Prostate gland (tissue), 2 donors: ENCODE measurements around the gene ENPP7. TPM values are rescaled to one million over a fixed set of nuclear protein-coding genes. Genes with fewer than 3 reads are reported as not detected.
A peak's percentile ranks its signal among the peaks of the same experiment; 100 is the strongest.

Experiments
- DNase-seq: peaks from one replicate; pipeline ENCODE4 v3.0.0-alpha.2; 2019; ENCODE audit warnings: low spot score
- H3K27ac ChIP-seq, 2 donors: fragments of 200-600 bp; sonication (generic); 2 replicates each; pipeline ENCODE4 v1.5.1; 2017 to 2019
- H3K27me3 ChIP-seq: fragments of 200-600 bp; sonication (generic); replicated peaks from 2 replicates; pipeline ENCODE4 v1.5.1; 2019; ENCODE audit not compliant: insufficient read depth
- H3K36me3 ChIP-seq, 2 donors: fragments of 200-600 bp; sonication (generic); 1 replicate in 1 of 2; 2 replicates in 1 of 2; pipeline versions ENCODE4 v1.5.1 to v1.8.1; 2017 to 2019
- H3K4me1 ChIP-seq: fragments of 200-600 bp; sonication (generic); replicated peaks from 2 replicates; pipeline ENCODE4 v1.5.1; 2019
- H3K4me3 ChIP-seq, 2 donors: fragments of 200-600 bp; sonication (generic); 2 replicates each; pipeline ENCODE4 v1.5.1; 2017 to 2019
- H3K9me3 ChIP-seq: fragments of 200-600 bp; sonication (generic); 2 replicates; pipeline ENCODE4 v1.5.1; 2017
- POLR2A ChIP-seq: fragments of 450-650 bp; IDR thresholded peaks from one replicate; pipeline ENCODE4 v1.6.1; 2016; ENCODE audit warnings: antibody characterized with exemption, mild to moderate bottlenecking
- POLR2AphosphoS5 ChIP-seq: sonication (generic); formaldehyde crosslinking; IDR thresholded peaks from one replicate; pipeline ENCODE4 v1.6.1; 2017; ENCODE audit warnings: antibody characterized with exemption
- WGBS: methylation state at CpG from one replicate; pipeline ENCODE4 v1.1.5; 2018; 5-methylcytosine and 5-hydroxymethylcytosine counted together
- intact Hi-C: fragments of 100-400 bp; cut with DNase I; formaldehyde crosslinking; loops from one replicate; pipeline ENCODE4 v1.14.2; 2022
- total RNA-seq, 2 donors: library from RNA; depleted of rRNA; stranded (reverse); fragments of >200 nt; gene quantifications; one replicate each; pipeline ENCODE4 v1.1.0, GENCODE V29; 2016
- TF ChIP-seq, protein P1 (sequence below), 4 experiments: fragments of 200-600 bp in 2 of 4; fragments of 450-650 bp in 2 of 4; sonication (generic) in 2 of 4; IDR thresholded peaks; 1 replicate in 3 of 4; 2 replicates in 1 of 4; pipeline ENCODE4 v1.5.1; 2016 to 2019; ENCODE audit warnings: antibody characterized with exemption in 4 of 4, mild to moderate bottlenecking in 2 of 4, moderate library complexity in 2 of 4

ENPP7 gene
- total RNA-seq, 2 donors from 2014 or later = not detected

DNA sequence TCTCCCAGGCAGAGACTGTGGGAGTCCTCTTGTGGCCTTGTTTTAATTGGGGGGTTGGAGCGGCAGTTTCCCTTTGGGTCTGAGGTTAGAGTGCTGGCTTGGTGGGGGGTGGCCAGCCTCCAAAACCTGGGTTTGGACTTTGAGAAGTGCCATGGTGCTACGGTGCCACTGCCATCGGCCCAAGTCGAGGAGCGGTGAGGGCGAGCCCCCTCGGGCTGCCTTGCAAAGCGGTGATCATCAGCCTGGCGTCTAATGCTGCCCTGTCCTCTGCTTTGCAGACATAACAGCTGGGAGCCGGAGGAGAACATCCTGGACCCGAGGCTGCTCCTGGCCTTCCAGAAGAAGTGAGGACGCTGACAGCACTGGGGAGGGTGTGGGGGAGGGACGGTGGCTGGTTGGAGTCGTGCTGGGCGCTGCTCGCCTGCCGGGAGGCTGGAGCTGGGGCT, 48.4 kb downstream of the ENPP7 start:
- H3K27ac ChIP-seq = no peak overlapping the region
- peaks cover 7% of the 10 kb centered on the region for H3K4me1 ChIP-seq
- intact Hi-C loops = no loop called here
- DNase-seq = no peak
- no peaks in the 10 kb centered on the region for H3K36me3 ChIP-seq
- 33% methylated on average over 17 of the region's 17 CpGs for WGBS
- H3K27me3 ChIP-seq = peaks cover 5% of the 10 kb centered on the region
- no peaks in the 10 kb centered on the region for H3K9me3 ChIP-seq
- no peak overlapping the region for H3K4me3 ChIP-seq
- TF ChIP-seq POLR2AphosphoS5 = no peak

DNA sequence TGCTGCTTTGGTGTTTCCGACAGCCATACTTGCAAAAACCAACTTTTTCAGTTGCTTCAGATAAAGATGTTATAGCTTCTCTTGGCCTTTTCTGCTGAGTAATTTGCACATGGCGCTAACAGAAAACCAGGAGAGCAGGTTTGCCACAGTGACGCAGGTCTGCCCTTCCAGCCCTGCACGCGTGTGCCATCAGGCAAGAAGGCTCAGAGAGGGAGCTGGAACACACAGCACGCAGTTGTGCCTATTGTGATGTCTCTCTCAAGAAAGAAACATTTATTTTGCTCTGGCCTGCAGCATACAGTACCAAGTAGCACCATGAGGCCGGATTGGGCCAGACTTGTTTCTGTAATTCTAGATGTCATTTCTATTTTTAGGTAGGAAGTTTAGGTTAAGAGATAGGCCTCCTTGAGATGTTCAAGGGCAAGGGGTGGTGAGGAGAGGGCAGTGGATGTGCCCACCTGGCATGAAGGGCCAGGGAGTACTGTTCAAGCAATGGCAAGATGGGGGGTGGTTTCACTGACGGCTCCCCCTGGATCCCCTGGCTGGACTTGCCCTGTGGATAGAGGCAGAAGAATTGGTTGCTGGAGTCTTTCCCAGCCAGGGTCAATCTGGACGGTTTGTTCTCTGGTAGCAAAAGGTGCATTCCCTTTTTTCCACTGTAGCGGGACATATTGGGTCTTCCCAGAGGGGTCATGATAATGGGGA, 49.1 kb downstream of the ENPP7 start:
- 85% methylated on average over 10 of the region's 10 CpGs for WGBS
- H3K9me3 ChIP-seq = no peaks in the 10 kb centered on the region

DNA sequence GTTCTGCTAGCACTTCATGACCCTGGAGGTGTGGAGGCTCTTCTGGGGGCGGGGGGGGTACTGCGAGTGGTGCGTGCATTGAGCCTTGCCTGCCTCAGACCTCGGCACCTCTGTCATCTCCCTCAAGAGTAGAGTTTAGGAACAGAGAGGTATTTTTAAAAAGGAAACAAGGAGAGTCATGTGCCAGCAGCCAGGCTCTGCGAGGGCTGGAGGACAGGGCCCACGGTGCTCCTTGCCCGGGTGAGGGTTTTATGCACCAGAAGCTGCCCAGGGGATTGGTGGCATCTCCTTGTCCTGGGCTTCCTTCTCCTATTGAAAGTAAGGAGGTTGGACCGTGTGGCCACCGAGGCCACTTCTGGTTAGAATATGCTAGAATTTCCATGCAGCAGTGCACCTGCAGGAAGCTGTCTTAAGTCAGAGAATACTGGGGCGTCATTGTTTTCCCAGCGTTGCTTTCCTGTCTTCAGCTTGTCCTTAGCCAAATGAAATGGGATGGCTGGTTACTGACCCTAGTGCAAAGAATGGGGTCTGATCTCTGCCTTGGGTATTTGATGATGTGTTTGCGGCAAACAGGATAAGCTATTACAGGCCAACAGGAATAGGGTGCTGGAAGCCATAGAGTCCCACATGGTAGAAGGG, 50.4 kb downstream of the ENPP7 start:
- no peaks in the 10 kb centered on the region for H3K9me3 ChIP-seq
- intact Hi-C loops = no loop called here
- 89% methylated on average over 12 of the region's 12 CpGs for WGBS
- DNase-seq = no peak
- no peak overlapping the region for H3K27ac ChIP-seq
- peaks cover 7% of the 10 kb centered on the region for H3K4me1 ChIP-seq
- TF ChIP-seq, protein P1, sequence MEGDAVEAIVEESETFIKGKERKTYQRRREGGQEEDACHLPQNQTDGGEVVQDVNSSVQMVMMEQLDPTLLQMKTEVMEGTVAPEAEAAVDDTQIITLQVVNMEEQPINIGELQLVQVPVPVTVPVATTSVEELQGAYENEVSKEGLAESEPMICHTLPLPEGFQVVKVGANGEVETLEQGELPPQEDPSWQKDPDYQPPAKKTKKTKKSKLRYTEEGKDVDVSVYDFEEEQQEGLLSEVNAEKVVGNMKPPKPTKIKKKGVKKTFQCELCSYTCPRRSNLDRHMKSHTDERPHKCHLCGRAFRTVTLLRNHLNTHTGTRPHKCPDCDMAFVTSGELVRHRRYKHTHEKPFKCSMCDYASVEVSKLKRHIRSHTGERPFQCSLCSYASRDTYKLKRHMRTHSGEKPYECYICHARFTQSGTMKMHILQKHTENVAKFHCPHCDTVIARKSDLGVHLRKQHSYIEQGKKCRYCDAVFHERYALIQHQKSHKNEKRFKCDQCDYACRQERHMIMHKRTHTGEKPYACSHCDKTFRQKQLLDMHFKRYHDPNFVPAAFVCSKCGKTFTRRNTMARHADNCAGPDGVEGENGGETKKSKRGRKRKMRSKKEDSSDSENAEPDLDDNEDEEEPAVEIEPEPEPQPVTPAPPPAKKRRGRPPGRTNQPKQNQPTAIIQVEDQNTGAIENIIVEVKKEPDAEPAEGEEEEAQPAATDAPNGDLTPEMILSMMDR (IDR thresholded peaks at IDR 0.05) = no peak
- TF ChIP-seq POLR2AphosphoS5 (no peak), POLR2A (no peak)
- H3K4me3 ChIP-seq = no peak overlapping the region
- no peaks in the 10 kb centered on the region for H3K36me3 ChIP-seq
- H3K27me3 ChIP-seq = peaks cover 5% of the 10 kb centered on the region

More for the DNA sequence above, 49.1 kb downstream of the ENPP7 start:
- DNase-seq = no peak
- Histone ChIP-seq H3K36me3 (no peaks in the 10 kb centered on the region), H3K4me3 (no peak overlapping the region), H3K4me1 (peaks cover 7% of the 10 kb centered on the region), H3K27ac (no peak overlapping the region), H3K27me3 (peaks cover 5% of the 10 kb centered on the region)
- intact Hi-C loops = no loop called here
- TF ChIP-seq POLR2AphosphoS5 = peak; percentile 31
- TF ChIP-seq, protein P1 (IDR thresholded peaks at IDR 0.05) = no peak

DNA sequence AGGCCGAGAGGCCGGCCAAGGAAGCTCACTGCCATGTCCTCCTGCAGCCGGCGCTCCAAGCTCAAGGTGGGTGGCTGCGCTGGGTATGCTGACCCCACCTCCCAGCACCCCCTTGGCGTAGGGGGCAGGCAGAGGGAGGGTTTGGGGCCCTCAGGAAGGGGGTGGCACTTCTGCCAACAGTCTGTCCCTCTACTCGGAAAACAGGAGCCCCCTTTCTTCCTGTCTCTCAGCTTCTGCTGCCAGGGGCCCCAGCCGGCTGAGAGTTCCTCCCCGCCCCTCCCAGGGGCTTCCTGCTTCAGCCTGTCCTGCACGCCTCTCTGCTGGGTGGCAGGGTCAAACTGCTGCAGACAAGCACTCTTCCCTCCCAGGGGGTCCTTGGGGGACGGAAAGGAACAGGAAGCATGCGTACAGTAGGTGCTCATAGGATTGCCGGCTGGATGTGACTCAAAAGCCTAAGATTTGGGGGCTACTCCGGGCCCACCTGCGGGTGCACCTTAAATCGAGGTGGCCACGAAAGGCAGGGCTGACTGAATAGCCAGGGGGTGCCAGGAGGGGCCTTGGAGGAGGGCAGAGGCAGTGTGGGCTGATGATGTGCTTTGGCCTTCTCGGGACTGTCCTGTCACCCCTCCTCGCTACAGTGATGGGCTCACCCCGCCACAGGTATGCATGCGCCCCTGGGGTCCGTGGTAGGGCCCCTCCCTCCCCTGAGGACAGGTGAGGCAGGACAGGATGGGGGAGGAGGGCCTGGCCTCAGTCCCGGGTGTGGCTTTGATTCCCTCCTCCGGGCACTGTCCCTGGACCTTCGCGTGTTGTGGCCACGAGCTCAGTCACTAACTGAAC, 51.2 kb downstream of the ENPP7 start:
- Histone ChIP-seq H3K9me3 (no peaks in the 10 kb centered on the region), H3K4me1 (peaks cover 7% of the 10 kb centered on the region), H3K36me3 (no peaks in the 10 kb centered on the region), H3K27me3 (no peaks in the 10 kb centered on the region), H3K27ac (no peak overlapping the region), H3K4me3 (no peak overlapping the region)
- TF ChIP-seq, protein P1 (IDR thresholded peaks at IDR 0.05) = no peak
- TF ChIP-seq POLR2A = no peak
- TF ChIP-seq POLR2AphosphoS5 = no peak
- no peak for DNase-seq
- WGBS = 84% methylated on average over 27 of the region's 27 CpGs
- intact Hi-C loops = no loop called here

DNA sequence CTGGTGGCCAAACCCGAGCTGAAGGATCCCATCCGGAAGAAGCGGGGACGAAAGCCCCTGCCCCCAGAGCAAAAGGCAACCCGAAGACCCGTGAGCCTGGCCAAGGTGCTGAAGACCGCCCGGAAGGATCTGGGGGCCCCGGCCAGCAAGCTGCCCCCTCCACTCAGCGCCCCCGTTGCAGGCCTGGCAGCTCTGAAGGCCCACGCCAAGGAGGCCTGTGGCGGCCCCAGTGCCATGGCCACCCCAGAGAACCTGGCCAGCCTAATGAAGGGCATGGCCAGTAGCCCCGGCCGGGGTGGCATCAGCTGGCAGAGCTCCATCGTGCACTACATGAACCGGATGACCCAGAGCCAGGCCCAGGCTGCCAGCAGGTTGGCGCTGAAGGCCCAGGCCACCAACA, 53.1 kb downstream of the ENPP7 start:
- Histone ChIP-seq H3K27me3 (no peaks in the 10 kb centered on the region), H3K27ac (no peak overlapping the region), H3K9me3 (no peaks in the 10 kb centered on the region), H3K36me3 (no peaks in the 10 kb centered on the region), H3K4me3 (no peak overlapping the region), H3K4me1 (no peaks in the 10 kb centered on the region)
- intact Hi-C loops = no loop called here
- TF ChIP-seq POLR2AphosphoS5 (no peak), POLR2A (no peak)
- TF ChIP-seq, protein P1 (IDR thresholded peaks at IDR 0.05) = no peak
- DNase-seq = no peak
- WGBS = 94% methylated on average over 17 of the region's 18 CpGs
